ENCODE data around the gene SLBP. TPM values are rescaled to one million over a fixed set of nuclear protein-coding genes. Genes with fewer than 3 reads are reported as not detected.

Gene SLBP
- total RNA-seq, 1 donor from 2014 or later = 23.5 TPM

DNA sequence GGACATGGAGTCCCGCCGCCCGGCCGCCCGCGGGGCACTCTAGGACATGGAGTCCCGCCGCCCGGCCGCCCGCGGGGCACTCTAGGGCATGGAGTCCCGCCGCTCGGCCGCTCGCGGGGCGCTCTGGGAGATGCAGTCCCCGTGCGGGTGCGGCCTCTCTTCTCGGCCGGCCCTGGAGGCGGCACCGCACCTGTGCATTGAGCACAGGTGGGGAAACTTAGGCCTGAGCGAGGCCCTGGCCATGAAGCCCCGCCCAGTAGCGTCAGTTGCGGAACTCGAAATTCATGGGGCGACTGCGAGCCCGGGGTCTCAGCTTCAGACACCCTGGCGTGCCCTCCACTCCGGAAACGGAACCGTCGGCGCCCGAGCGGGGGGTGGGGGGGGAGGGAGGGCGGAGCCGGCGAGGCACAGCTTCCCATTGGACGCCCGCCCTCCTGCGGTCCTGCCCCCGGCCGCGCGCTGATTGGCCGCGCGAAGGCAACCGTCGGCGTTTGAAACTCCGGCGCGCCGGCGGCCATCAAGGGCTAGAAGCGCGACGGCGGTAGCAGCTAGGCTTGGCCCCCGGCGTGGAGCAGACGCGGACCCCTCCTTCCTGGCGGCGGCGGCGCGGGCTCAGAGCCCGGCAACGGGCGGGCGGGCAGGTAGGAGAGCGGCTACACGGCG lies 9.0 kb upstream of the SLBP start, which contains the start of the genes TACC3 and TMEM129:
Gene TACC3, plus strand, starts transcription at position 519 of the 663 bp plus-strand sequence. CDS start 1,901 bp downstream, outside the sequence.
Gene TMEM129, minus strand, starts transcription at position 321 of the 663 bp plus-strand sequence. CDS start 486 bp downstream, outside the sequence.
- peak within 1 kb of the TSS; percentile 86 for H3K27ac ChIP-seq (ENCODE audit: low read depth, low read length)
- H3K9ac ChIP-seq (ENCODE audit: low read depth in 1 of 3, low read length in 3 of 3) = peak within 1 kb of the TSS; percentile 91 to 95 (median 95)
- peaks cover 11 to 28% (median 17%) of the 10 kb centered on the region in 3 donors for H3K36me3 ChIP-seq (ENCODE audit: control insufficient read depth in 3 of 3, insufficient read depth in 3 of 3, low read length in 3 of 3)
- peak within 1 kb of the TSS; percentile 88 to 97 (median 97) for H3K4me3 ChIP-seq (ENCODE audit: low read length in 3 of 3)
- no peaks in the 10 kb centered on the region for H3K27me3 ChIP-seq (ENCODE audit: control insufficient read depth in 3 of 3, insufficient read depth in 3 of 3, low read length in 3 of 3)
- H3K9me3 ChIP-seq (ENCODE audit: control insufficient read depth in 3 of 3, low read length in 3 of 3) = no peaks in the 10 kb centered on the region
- peaks cover 34 to 53% (median 38%) of the 10 kb centered on the region in 3 donors for H3K4me1 ChIP-seq (ENCODE audit: control insufficient read depth in 3 of 3, insufficient read depth in 3 of 3, low read length in 3 of 3)

DNA sequence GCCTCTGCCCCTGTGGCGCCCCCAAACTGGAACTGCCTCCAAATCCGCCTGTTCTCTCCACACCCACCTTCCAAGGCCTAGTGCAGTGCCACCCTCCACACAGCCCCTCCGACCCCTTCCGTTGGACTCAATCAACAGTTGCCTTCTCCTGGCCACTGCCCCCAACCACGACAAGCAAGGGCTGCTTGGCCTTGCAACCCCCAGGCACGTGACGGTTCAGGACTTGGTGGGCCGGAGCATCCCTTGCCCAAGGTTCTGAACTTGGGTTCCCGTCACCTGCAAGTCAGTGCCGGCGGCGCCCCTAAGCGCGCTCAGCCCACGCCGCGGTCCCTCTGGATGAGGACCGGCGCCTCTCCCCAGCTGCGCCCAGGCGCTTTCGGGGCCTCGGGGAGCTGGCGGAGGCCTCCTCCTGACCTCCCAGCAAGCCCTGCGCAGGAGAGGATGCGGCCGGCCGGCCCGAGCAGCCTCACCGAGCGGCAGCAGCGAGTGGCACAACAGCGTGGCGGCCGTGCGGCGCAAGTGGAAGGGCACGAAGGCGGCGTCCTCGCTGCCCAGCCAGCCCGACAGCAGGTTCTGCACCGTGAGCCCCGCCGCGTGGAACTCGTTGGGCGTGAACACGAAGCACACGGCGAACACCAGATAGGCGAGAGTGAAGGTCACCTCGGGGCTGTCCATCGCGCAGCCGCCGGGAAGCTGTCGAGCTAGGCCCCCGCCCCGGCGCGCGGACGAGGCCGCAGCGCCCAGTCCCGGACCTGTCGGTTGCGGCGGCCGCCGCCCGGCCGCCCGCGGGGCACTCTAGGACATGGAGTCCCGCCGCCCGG lies 8.3 kb upstream of the SLBP start:
- Histone ChIP-seq H3K4me3 (ENCODE audit: low read length in 3 of 3) (peak overlapping the region; percentile 88 to 97 (median 97)), H3K4me1 (ENCODE audit: control insufficient read depth in 3 of 3, insufficient read depth in 3 of 3, low read length in 3 of 3) (peaks cover 35 to 55% (median 40%) of the 10 kb centered on the region in 3 donors), H3K9ac (ENCODE audit: low read depth in 1 of 3, low read length in 3 of 3) (peak overlapping the region; percentile 91 to 95 (median 95)), H3K9me3 (ENCODE audit: control insufficient read depth in 3 of 3, low read length in 3 of 3) (no peaks in the 10 kb centered on the region), H3K36me3 (ENCODE audit: control insufficient read depth in 3 of 3, insufficient read depth in 3 of 3, low read length in 3 of 3) (peaks cover 11 to 27% (median 17%) of the 10 kb centered on the region in 3 donors), H3K27me3 (ENCODE audit: control insufficient read depth in 3 of 3, insufficient read depth in 3 of 3, low read length in 3 of 3) (no peaks in the 10 kb centered on the region), H3K27ac (ENCODE audit: low read depth, low read length) (peak overlapping the region; percentile 86)

DNA sequence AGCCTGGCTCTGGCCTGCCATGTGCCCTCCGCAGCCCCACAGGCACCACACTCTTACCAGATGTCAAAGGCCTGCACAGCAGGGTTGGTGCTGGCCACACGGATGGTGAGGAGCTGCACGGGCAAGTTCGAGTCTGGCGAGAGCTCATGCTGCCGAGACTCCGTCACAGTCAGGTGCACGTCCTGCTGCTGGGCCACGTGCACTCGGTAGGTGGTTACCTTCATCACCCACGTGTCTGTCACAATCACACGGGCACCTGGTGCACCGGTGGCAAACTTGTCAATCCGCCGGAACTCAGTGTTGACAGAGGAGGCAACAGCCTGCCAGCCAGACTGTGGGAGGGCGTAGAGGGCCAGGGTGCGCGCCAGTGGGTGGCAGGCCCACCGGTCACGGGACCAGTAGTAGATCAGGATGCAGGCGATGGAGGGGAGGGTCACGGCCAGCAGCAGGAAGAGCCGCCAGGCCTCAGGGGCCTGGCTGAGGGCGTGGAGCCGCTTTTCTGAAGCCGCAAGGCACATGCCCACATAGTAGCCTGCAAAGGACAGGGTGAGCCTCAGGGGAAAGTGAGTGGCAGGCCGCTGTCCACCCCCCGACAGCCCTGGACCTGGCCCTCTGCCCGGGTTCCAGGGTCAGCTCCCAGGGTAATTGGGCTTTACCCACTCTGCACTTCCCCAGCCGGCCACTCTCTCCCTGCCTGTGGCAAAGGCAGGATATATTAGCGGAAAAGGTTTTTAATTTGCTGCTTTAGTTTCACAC lies 6.2 kb upstream of the SLBP start:
- H3K9me3 ChIP-seq (ENCODE audit: control insufficient read depth in 3 of 3, low read length in 3 of 3) = no peaks in the 10 kb centered on the region
- H3K9ac ChIP-seq (ENCODE audit: low read depth in 1 of 3, low read length in 3 of 3) = peak overlapping the region in 2 of 3 donors; percentile 45 to 60
- peak overlapping the region in 1 of 3 donors; percentile 22 for H3K4me3 ChIP-seq (ENCODE audit: low read length in 3 of 3)
- no peaks in the 10 kb centered on the region for H3K27me3 ChIP-seq (ENCODE audit: control insufficient read depth in 3 of 3, insufficient read depth in 3 of 3, low read length in 3 of 3)
- H3K27ac ChIP-seq (ENCODE audit: low read depth, low read length) = no peak overlapping the region
- peaks cover 11 to 22% (median 17%) of the 10 kb centered on the region in 3 donors for H3K36me3 ChIP-seq (ENCODE audit: control insufficient read depth in 3 of 3, insufficient read depth in 3 of 3, low read length in 3 of 3)
- peaks cover 40 to 70% (median 52%) of the 10 kb centered on the region in 3 donors for H3K4me1 ChIP-seq (ENCODE audit: control insufficient read depth in 3 of 3, insufficient read depth in 3 of 3, low read length in 3 of 3)

- Histone ChIP-seq H3K36me3 (ENCODE audit: control insufficient read depth in 3 of 3, insufficient read depth in 3 of 3, low read length in 3 of 3) (peaks cover 11 to 22% (median 17%) of the 10 kb centered on the region in 3 donors), H3K27ac (ENCODE audit: low read depth, low read length) (no peak overlapping the region), H3K27me3 (ENCODE audit: control insufficient read depth in 3 of 3, insufficient read depth in 3 of 3, low read length in 3 of 3) (no peaks in the 10 kb centered on the region), H3K4me1 (ENCODE audit: control insufficient read depth in 3 of 3, insufficient read depth in 3 of 3, low read length in 3 of 3) (peaks cover 43 to 75% (median 58%) of the 10 kb centered on the region in 3 donors), H3K9ac (ENCODE audit: low read depth in 1 of 3, low read length in 3 of 3) (peak overlapping the region in 1 of 3 donors; percentile 60), H3K4me3 (ENCODE audit: low read length in 3 of 3) (no peak overlapping the region), H3K9me3 (ENCODE audit: control insufficient read depth in 3 of 3, low read length in 3 of 3) (no peaks in the 10 kb centered on the region)
These were observed 5.3 kb upstream of the SLBP start for GRCh38 chr4:1717129-1718094.

GRCh38 chr4:1716065-1716945 lies 4.2 kb upstream of the SLBP start:
- Histone ChIP-seq H3K36me3 (ENCODE audit: control insufficient read depth in 3 of 3, insufficient read depth in 3 of 3, low read length in 3 of 3) (peaks cover 11 to 22% (median 17%) of the 10 kb centered on the region in 3 donors), H3K9me3 (ENCODE audit: control insufficient read depth in 3 of 3, low read length in 3 of 3) (no peaks in the 10 kb centered on the region), H3K27ac (ENCODE audit: low read depth, low read length) (no peak overlapping the region), H3K4me3 (ENCODE audit: low read length in 3 of 3) (no peak overlapping the region), H3K4me1 (ENCODE audit: control insufficient read depth in 3 of 3, insufficient read depth in 3 of 3, low read length in 3 of 3) (peaks cover 37 to 71% (median 51%) of the 10 kb centered on the region in 3 donors), H3K27me3 (ENCODE audit: control insufficient read depth in 3 of 3, insufficient read depth in 3 of 3, low read length in 3 of 3) (no peaks in the 10 kb centered on the region), H3K9ac (ENCODE audit: low read depth in 1 of 3, low read length in 3 of 3) (peak overlapping the region in 1 of 3 donors; percentile 8)

GRCh38 chr4:1715002-1715758 lies 3.1 kb upstream of the SLBP start:
- Histone ChIP-seq H3K36me3 (ENCODE audit: control insufficient read depth in 3 of 3, insufficient read depth in 3 of 3, low read length in 3 of 3) (peaks cover 11 to 22% (median 17%) of the 10 kb centered on the region in 3 donors), H3K9me3 (ENCODE audit: control insufficient read depth in 3 of 3, low read length in 3 of 3) (no peaks in the 10 kb centered on the region), H3K9ac (ENCODE audit: low read depth in 1 of 3, low read length in 3 of 3) (peak overlapping the region in 1 of 3 donors; percentile 41), H3K4me1 (ENCODE audit: control insufficient read depth in 3 of 3, insufficient read depth in 3 of 3, low read length in 3 of 3) (peaks cover 40 to 72% (median 56%) of the 10 kb centered on the region in 3 donors), H3K4me3 (ENCODE audit: low read length in 3 of 3) (no peak overlapping the region), H3K27me3 (ENCODE audit: control insufficient read depth in 3 of 3, insufficient read depth in 3 of 3, low read length in 3 of 3) (no peaks in the 10 kb centered on the region), H3K27ac (ENCODE audit: low read depth, low read length) (peak overlapping the region; percentile 23)

DNA sequence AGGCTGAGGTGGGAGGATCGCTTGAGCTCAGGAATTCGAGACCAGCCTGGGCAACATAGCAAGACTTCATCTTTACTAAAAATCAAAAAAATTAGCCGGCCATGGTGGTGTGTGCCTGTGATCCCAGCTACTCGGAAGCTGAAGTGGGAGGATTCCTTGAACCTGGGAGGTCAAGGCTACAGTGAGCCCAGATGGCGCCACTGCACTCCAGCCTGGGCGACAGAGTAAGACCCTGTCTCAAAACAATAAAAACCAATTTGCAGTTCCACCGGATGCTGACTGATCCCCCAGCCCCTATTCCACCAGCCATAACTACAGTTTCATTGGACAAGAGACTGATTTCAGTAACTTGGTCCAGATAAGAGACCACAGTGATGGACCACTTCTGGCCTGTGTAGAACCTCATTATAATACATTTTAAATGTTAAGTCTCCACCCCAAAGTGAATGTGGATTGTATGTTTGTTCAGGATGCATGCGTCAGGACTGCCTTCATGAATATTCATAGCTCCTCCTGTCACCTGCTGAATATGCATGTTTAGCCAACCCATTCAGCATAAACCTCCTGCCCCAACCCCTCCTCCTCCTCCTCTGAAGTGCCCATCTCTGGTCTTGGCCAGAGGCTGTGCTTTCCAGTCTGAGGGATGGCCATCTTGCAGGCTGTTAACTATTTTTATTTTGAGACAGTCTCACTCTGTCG lies 2.3 kb upstream of the SLBP start:
- Histone ChIP-seq H3K27ac (ENCODE audit: low read depth, low read length) (no peak overlapping the region), H3K9me3 (ENCODE audit: control insufficient read depth in 3 of 3, low read length in 3 of 3) (no peaks in the 10 kb centered on the region), H3K4me1 (ENCODE audit: control insufficient read depth in 3 of 3, insufficient read depth in 3 of 3, low read length in 3 of 3) (peaks cover 33 to 67% (median 52%) of the 10 kb centered on the region in 3 donors), H3K9ac (ENCODE audit: low read depth in 1 of 3, low read length in 3 of 3) (peak overlapping the region in 1 of 3 donors; percentile 41), H3K36me3 (ENCODE audit: control insufficient read depth in 3 of 3, insufficient read depth in 3 of 3, low read length in 3 of 3) (peaks cover 11 to 22% (median 17%) of the 10 kb centered on the region in 3 donors), H3K27me3 (ENCODE audit: control insufficient read depth in 3 of 3, insufficient read depth in 3 of 3, low read length in 3 of 3) (no peaks in the 10 kb centered on the region), H3K4me3 (ENCODE audit: low read length in 3 of 3) (no peak overlapping the region)
